KOPT-K1 (cell line): ENCODE results near the gene LTBP4.
"Not testable (repeated sequence)": the region's sequence is repeated elsewhere in the genome, so short reads cannot be mapped to it uniquely, and the experiment has no call there.

Source experiments
- H3K27ac ChIP-seq: fragments of 200-600 bp; sonication (generic); 2 replicates; pipeline ENCODE4 v1.5.1; 2016; ENCODE audit warnings: antibody characterized with exemption, mild to moderate bottlenecking, low read depth, low read length; ENCODE audit not compliant: poor library complexity, severe bottlenecking
- H3K36me3 ChIP-seq: fragments of 200-600 bp; sonication (generic); 2 replicates; pipeline ENCODE4 v1.5.1; 2017; ENCODE audit warnings: antibody characterized with exemption, mild to moderate bottlenecking, low read length, moderate library complexity; ENCODE audit not compliant: insufficient read depth
- H3K9me3 ChIP-seq: fragments of 200-600 bp; sonication (generic); 2 replicates; pipeline ENCODE4 v1.5.1; 2017; ENCODE audit warnings: antibody characterized with exemption, low read length, mild to moderate bottlenecking; ENCODE audit not compliant: insufficient read depth, poor library complexity, severe bottlenecking

LTBP4 gene

DNA sequence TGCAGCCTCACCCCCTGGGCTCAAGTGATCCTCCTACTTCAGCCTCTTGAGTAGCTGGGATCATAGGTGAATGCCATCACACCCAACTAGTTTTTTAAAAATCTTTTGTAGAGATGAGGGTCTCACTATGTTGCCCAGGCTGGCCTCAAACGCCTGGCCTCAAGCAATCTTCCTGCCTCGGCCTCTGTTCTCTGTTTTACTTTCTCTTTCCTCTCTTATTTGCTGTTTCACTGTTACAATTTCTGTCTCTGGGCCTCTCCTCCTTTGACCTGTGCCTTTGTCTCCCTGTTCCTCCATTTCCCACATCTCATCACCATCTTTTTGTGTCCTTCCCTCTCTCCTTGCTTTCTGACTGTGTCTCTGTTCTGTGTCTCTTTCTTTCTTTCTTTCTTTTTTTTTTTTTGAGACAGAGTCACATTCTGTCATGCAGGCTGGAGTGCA lies 15.2 kb upstream of the LTBP4 start:
- peaks cover 61% of the 10 kb centered on the region for H3K36me3 ChIP-seq
- H3K27ac ChIP-seq: no peak overlapping the region
- no peaks in the 10 kb centered on the region for H3K9me3 ChIP-seq

GRCh38 chr19:40586611-40587010 lies 14.6 kb upstream of the LTBP4 start:
- Histone ChIP-seq H3K27ac (no peak overlapping the region), H3K9me3 (no peaks in the 10 kb centered on the region), H3K36me3 (peaks cover 56% of the 10 kb centered on the region)

DNA sequence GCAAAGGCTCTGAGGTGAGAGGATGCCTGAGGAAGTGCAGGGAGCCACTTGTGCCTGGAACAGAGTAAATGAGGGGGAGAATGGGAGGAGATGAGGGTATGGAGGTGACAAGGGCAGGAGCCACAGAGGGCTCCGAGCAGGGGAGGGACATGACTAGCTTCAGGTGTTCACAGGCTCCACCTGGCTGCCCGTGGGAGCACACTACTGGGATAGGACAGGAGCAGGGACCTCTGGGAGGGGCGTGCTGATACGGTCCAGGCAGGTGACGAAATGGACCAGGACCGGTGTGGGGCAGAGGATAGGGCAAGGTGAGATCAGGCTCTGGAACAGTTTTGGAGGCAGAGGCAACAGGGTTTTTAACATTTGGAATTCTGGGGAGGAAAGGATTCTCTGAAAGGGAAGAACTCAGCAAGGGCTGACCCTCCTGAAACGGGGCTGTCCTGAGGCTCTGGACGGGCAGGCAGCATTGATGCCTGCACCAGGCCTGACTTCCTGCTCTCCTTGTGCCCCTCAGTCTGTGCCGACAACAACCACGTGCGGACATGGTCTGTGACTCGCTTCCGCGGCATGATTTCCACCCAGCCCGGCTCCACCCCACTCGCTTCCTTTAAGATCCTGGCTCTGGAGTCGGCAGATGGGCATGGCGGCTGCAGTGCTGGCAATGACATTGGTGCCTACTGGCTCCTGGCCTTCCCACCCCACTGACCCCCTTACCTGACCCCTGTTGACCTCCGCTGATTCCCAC lies 12.9 kb upstream of the LTBP4 start:
- Histone ChIP-seq H3K27ac (no peak overlapping the region), H3K36me3 (peaks cover 42% of the 10 kb centered on the region), H3K9me3 (no peaks in the 10 kb centered on the region)

DNA sequence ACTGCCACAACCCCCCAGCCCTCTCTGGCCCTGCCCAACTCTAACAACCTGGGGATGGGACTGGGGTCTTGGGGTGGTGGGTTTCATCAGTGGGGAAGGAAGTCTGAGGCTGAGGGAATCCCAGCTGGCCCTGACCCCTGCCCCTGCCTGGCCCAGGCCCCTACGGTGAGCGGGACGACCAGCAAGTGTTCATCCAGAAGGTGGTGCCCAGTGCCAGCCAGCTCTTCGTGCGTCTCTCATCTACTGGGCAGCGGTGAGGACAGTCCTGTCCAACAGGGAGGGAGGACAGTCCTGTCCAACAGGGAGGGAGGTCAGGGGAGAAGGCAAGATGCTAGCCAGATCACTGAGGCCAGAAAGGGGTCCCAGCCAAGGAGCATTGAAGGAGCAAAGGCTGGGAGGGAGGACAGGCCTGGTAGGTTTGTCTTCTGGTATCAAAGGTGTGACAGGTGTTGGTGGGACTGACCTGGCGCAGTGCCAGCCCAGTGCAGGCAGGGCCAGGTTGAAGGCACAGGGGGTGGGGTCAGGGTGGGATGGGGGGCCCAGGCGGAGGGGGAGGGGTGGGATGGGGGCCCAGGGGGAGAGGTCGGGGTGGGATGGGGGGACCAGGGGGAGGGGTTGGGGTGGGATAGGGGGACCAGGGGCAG lies 12.1 kb upstream of the LTBP4 start:
- H3K9me3 ChIP-seq: no peaks in the 10 kb centered on the region
- peaks cover 35% of the 10 kb centered on the region for H3K36me3 ChIP-seq
- H3K27ac ChIP-seq: no peak overlapping the region

DNA sequence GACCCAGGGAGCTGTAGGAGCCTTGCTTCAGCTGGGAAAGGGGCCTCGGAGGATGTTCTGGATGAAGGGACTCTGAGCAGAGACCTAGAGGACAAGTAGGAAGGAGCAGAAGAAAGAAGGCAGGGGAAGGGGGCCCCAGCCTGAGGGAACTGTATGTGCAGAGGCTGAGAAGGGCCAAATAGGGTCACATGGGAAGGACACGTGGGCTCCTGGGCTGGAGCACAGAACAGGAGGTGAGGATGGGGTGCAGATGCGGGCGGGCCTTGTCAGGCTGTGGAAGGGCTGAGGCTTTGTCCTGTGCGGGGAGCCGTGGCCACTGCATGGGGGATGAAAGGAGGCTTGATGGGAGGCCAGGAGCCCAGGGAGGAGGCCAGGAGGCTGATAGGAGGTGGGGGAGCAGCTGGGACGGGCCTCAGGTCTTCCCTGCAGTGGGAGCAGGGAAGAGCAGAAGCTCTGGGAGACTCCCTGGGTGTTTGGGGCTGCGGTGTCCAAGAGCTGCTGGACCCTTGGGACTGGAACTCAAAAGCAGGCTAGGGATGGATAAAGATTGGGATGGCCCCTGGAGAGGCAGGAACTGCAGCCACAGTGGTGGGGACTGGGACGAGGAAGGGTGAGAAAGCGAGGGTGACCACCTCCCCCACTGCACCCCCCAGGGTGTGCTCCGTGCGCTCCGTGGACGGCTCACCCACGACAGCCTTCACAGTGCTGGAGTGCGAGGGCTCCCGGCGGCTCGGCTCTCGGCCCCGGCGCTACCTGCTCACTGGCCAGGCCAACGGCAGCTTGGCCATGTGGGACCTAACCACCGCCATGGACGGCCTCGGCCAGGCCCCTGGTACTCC lies 11.4 kb upstream of the LTBP4 start:
- peaks cover 28% of the 10 kb centered on the region for H3K36me3 ChIP-seq
- H3K27ac ChIP-seq: no peak overlapping the region
- H3K9me3 ChIP-seq: no peaks in the 10 kb centered on the region

- H3K9me3 ChIP-seq: no peaks in the 10 kb centered on the region
- H3K27ac ChIP-seq: no peak overlapping the region
- H3K36me3 ChIP-seq: peaks cover 25% of the 10 kb centered on the region
Measured at GRCh38 chr19:40590464-40591265, 10.5 kb upstream of the LTBP4 start.

- not testable (repeated sequence) for H3K27ac ChIP-seq, H3K9me3 ChIP-seq
- peaks cover 15% of the 10 kb centered on the region for H3K36me3 ChIP-seq
Measured at GRCh38 chr19:40591724-40592123, 9.4 kb upstream of the LTBP4 start.

- H3K27ac ChIP-seq: no peak overlapping the region
- no peaks in the 10 kb centered on the region for H3K9me3 ChIP-seq
- H3K36me3 ChIP-seq: peaks cover 11% of the 10 kb centered on the region; the same call in 1 of the 2 replicates
Measured at GRCh38 chr19:40592170-40592569, 9.0 kb upstream of the LTBP4 start.

DNA sequence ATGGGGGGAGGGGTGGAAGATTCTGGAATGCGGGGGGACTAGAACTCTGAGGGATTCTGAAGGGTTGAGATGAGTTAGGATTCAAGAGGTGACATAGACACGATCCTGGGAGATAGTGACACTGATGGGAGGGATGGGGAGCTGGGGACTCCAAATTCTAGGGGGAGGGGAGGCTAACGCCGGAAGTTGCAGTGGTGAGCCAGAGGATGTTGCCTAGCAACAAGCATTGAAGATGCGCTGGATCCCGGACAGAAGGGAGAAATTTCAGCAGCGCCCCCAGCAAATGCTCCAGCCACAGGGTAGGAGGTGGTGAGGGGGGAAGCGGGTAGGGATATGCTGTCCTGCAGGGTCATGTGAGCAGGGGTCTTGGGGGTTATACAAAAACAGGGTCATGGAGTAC lies 6.9 kb upstream of the LTBP4 start:
- Histone ChIP-seq H3K36me3 (no peaks in the 10 kb centered on the region), H3K9me3 (no peaks in the 10 kb centered on the region), H3K27ac (no peak overlapping the region)

DNA sequence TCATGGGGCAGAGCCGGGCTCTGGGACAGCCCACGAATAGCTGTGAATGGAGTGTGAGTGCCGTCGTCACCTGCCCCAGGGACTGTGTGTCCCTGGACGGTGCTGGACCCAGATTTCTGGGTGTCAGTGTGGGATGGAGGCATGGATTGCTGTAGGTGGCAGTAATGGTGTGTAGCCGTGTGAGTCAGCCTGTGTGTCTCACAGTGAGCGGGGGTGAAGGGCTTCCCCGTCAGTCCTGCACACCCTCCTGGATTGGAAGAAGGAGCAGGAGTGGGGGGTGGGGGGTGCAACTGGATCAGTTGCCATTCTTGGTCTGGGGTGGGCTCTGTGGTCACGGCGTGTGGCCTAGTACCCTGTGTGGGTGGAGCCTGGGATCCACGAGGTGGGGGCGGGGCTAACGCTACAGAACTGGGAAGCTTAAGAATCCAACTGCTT lies 6.5 kb upstream of the LTBP4 start:
- Histone ChIP-seq H3K36me3 (no peaks in the 10 kb centered on the region), H3K27ac (no peak overlapping the region), H3K9me3 (no peaks in the 10 kb centered on the region)

DNA sequence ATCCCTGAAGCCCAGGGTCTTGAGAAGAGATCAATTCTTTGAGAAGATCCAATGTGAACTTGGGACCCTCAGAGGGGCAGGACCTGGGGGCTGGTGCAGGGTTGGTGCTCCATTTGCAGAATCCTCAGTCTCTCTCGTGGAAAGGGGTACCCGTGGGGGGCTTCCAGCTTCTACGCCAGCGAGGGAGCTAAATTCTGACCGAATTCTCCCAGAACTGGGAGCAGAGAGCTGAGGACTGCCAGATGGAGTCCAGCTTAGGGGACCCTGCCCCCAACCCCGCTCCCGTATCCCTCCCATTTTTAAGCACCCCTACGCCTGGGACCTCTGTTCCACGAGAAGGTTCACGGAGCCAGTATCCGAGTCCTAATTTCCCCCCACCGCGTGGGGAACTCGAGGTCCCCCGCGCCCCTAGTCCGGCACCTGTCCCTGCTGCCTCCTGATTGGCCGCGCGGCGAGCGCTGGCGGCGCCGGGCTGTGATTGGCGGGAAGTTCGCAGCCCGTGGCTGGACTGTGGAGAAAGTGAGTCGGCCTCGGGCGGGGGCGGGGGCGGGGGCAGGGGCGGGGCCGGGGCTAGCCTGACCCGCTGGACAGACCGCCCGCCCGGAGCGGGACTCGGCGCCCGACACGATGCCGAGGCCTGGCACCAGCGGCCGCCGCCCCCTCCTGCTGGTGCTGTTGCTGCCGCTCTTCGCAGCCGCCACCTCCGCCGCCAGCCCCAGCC lies 4.4 kb upstream of the LTBP4 start:
- no peaks in the 10 kb centered on the region for H3K9me3 ChIP-seq
- no peak overlapping the region for H3K27ac ChIP-seq
- no peaks in the 10 kb centered on the region for H3K36me3 ChIP-seq

- no peak overlapping the region for H3K27ac ChIP-seq
- H3K9me3 ChIP-seq: no peaks in the 10 kb centered on the region
- no peaks in the 10 kb centered on the region for H3K36me3 ChIP-seq
Measured at GRCh38 chr19:40597329-40597838, 3.8 kb upstream of the LTBP4 start.

DNA sequence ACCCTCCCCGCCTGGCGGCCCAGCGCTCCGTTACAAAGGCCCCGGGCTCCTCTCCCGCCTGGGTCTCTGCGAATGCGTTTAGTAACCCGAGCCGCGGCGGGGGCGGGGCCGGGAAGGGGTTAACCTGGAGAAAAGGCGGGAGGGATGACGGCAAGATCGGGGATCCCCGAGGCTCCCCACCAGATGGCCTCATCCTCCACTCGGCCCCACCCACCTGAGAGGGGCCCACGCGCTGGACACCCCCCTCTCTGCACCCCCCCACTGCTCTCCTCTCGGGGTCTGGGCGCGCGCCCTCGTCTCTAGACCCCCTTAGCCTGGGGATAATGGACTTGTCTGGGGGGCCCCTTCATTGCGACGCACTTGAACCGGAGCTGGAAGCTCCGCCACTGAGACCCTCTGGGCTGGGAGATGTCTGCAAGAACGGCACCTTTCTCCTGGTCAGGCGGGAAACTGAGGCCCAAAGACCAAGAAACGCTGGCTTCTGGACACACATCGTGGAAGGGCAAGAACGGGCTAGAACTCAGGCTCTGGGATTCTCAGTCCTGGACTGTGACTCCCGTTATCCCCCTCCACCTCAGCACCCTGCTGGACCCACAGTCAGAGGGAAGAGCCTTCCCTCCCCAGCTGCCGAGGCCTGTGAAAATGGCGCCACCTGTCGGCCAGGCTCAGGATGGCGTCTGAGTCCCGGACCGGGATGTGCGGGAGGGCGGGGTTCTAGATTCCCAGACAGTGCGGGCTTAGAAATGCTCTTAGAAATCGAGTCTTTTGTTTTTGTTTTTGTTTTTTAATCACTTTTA lies 2.9 kb upstream of the LTBP4 start:
- no peaks in the 10 kb centered on the region for H3K9me3 ChIP-seq
- no peaks in the 10 kb centered on the region for H3K36me3 ChIP-seq
- H3K27ac ChIP-seq: no peak overlapping the region
